AG09319 (cell line): ENCODE measurements around the gene CLINT1.
A peak's percentile ranks its signal among the peaks of the same experiment; 100 is the strongest.

Experiments used
- DNase-seq: peaks from one replicate; pipeline ENCODE4 v3.0.0-alpha.2; 2010; ENCODE audit warnings: low read depth; ENCODE audit errors: extremely low read depth
- TF ChIP-seq, protein P1 (sequence below): IDR thresholded peaks from 2 replicates; pipeline ENCODE4 v1.5.1; 2011; ENCODE audit warnings: low read depth, mild to moderate bottlenecking, inconsistent platforms, low read length, moderate library complexity

CLINT1 gene

DNA sequence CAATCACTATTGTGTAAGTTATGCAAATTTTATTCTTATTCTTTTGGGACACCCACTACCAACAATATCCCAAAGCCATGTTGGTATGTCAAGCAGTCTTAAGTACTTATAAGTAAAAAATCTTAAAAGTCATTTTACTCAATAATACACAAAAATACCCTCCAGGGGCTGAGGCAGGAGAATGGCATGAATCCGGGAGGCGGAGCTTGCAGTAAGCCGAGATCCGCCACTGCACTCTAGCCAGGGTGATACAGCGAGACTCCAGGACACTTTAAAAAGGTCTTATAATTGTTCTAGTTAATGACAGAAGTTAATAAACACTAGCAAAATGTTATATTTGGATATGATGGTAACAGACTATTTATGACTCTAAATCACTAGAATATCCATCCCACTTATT lies 16.8 kb downstream of the CLINT1 start:
- TF ChIP-seq, protein P1, sequence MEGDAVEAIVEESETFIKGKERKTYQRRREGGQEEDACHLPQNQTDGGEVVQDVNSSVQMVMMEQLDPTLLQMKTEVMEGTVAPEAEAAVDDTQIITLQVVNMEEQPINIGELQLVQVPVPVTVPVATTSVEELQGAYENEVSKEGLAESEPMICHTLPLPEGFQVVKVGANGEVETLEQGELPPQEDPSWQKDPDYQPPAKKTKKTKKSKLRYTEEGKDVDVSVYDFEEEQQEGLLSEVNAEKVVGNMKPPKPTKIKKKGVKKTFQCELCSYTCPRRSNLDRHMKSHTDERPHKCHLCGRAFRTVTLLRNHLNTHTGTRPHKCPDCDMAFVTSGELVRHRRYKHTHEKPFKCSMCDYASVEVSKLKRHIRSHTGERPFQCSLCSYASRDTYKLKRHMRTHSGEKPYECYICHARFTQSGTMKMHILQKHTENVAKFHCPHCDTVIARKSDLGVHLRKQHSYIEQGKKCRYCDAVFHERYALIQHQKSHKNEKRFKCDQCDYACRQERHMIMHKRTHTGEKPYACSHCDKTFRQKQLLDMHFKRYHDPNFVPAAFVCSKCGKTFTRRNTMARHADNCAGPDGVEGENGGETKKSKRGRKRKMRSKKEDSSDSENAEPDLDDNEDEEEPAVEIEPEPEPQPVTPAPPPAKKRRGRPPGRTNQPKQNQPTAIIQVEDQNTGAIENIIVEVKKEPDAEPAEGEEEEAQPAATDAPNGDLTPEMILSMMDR, result no peak
- DNase-seq, result no peak

- TF ChIP-seq, protein P1, result no peak
- DNase-seq, result no peak
Measured at GRCh38 chr5:157839157-157839795, 19.7 kb downstream of the CLINT1 start.

- no peak for DNase-seq
- TF ChIP-seq, protein P1, result no peak
Measured at GRCh38 chr5:157836121-157836753, 22.7 kb downstream of the CLINT1 start.

GRCh38 chr5:157835041-157835440 lies 23.9 kb downstream of the CLINT1 start:
- no peak for DNase-seq
- TF ChIP-seq, protein P1, result no peak

DNA sequence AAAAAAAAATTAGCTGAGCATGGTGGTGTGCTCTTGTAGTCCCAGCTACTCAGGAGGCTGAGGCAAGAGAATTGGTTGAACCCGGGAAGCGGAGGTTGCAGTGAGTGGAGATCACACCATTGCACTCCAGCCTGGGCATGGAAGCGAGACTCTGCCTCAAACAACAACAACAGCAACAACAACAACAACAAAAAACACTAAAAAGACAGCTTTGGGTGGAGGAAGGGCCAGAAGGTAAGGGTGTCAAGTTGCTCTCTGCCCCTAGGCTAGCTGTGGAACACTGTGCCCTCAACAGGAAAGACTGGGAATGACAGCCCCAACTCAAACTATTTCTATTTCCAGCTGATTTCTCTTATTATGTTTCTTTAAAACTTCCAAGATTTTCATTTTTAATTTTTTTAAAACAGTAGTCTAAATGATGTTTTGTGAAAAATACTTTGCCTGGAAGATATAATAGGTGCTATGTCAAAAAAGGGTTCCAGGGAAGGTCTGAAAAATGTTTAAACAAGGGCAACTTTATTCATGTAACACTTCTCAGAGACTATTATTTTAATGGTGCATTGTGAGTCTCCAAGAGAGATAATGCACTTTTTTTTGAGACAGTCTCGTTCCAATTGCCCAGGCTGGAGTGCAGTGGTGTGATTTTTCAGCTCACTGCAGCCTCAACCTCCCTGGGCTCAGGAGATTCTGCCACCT lies 29.9 kb downstream of the CLINT1 start:
- TF ChIP-seq, protein P1, result peak; percentile 18
- DNase-seq, result no peak

DNA sequence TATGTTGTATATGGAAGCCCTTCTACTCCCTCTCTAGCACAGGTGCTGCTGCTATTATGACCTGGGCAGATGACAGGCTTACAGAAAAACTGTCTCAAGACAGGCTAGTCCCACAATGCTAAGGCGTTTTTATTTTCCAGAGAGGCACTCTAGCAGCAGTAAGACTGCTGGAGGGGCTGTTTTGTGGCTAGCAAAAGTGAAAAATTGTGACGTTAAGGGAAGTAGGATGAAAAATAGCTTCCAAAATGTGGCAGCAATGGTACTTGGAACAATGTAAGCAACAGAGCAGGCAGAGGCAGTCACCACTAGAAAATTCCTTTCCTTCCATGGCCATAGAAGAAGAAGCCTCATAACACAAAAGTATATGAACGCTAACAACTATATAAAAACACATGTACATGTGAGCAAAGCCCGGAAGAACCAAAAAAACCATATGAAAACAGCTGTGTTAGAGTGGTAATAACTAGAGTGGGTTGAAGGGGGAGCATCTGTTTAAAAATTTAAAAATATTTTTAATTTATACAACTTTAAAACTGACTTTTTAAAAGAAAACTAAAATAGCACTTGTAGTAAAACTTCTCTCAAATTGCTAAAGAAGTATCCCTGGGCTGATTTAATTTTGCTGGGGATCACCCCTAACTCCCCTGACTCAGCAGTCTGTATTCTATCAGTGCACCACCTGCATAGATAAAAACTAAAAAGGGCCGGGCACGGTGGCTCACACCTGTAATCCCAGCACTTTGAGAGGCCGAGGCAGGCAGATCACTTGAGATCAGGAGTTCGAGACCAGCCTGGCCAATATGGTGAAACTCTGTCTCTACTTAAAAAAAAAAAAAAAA lies 30.6 kb downstream of the CLINT1 start:
- no peak for DNase-seq
- TF ChIP-seq, protein P1, result no peak
